HCT116 (cell line): Measurements from ENCODE around the gene WNT11. TPM values are rescaled to one million over a fixed set of nuclear protein-coding genes. Genes with fewer than 3 reads are reported as not detected.

Experiments
- ATAC-seq: fragments of 200-7000 bp; cut with Tn5 transposase; 2 replicates; pipeline ENCODE4 v1.9.1; 2020; ENCODE audit warnings: mild to moderate bottlenecking, moderate library complexity
- BruUV-seq: library from RNA; stranded (reverse); fragments of 400-500 nt; replicated peaks from 2 replicates; lab custom pipeline; 2021; lab: Mats Ljungman, UMichigan
- CTCF ChIA-PET: fragments of 300-600 bp; sonication (Branson Sonifier 250); formaldehyde crosslinking; loops from one replicate; lab custom pipeline; 2021; ENCODE audit warnings: antibody characterized with exemption; lab: Charles Lee
- POLR2A ChIA-PET: fragments of 300-600, 350-600 bp; sonication (Branson Sonifier 250); formaldehyde crosslinking; loops from one replicate; lab custom pipeline; 2021; ENCODE audit warnings: antibody characterized with exemption; lab: Charles Lee
- RAD21 ChIA-PET, 2 experiments: fragments of 300-600 bp; sonication (Branson Sonifier 250); formaldehyde crosslinking; loops; one replicate each; lab custom pipeline; 2023; ENCODE audit warnings: low total read pairs in 2 of 2; ENCODE audit not compliant: uncharacterized antibody in 2 of 2, unreplicated experiment in 2 of 2, low non-redundant PET in 1 of 2; lab: Charles Lee
- DNase-seq: peaks from one replicate; pipeline ENCODE4 v3.0.0-alpha.2; 2010; ENCODE audit warnings: low read depth, low spot score
- H2AFZ ChIP-seq: fragments of 200-600 bp; shearing (Covaris generic), sonication (generic); 2 replicates; pipeline ENCODE4 v1.6.1; 2017; ENCODE audit warnings: low read depth, mixed run types, mixed read lengths, antibody characterized with exemption, low read length; ENCODE audit not compliant: poor library complexity, severe bottlenecking
- H3K27ac ChIP-seq: 2 replicates; pipeline ENCODE4 v1.5.1; 2012; ENCODE audit warnings: low read depth, low read length
- H3K27me3 ChIP-seq: fragments of 200-600 bp; sonication (generic); 2 replicates; pipeline ENCODE4 v1.6.1; 2016; ENCODE audit warnings: mixed run types, low read length, mixed read lengths; ENCODE audit not compliant: insufficient read depth
- H3K36me3 ChIP-seq, 2 experiments: fragments of 200-500 bp in 1 of 2; fragments of 200-600 bp in 1 of 2; sonication (Bioruptor generic) in 1 of 2; sonication (generic) in 1 of 2; 2 replicates each; pipeline versions ENCODE4 v1.5.1 to v1.6.1; 2014 to 2016; ENCODE audit warnings: low read length in 2 of 2, inconsistent platforms in 1 of 2, mixed read lengths in 1 of 2, mixed run types in 1 of 2; ENCODE audit not compliant: insufficient read depth in 2 of 2, control insufficient read depth in 1 of 2
- H3K4me1 ChIP-seq, 2 experiments: fragments of 200-600 bp in 1 of 2; sonication (generic) in 1 of 2; 2 replicates each; pipeline versions ENCODE4 v1.5.1 to v1.6.1; 2012 to 2017; ENCODE audit warnings: low read length in 2 of 2, inconsistent platforms in 1 of 2, mild to moderate bottlenecking in 1 of 2, mixed read lengths in 1 of 2, mixed run types in 1 of 2, moderate library complexity in 1 of 2; ENCODE audit not compliant: insufficient read depth in 2 of 2, control insufficient read depth in 1 of 2
- H3K4me2 ChIP-seq: fragments of 200-600 bp; sonication (generic); 2 replicates; pipeline ENCODE4 v1.6.1; 2017; ENCODE audit warnings: mixed run types, low read length, mixed read lengths
- H3K4me3 ChIP-seq, 2 experiments: fragments of 200-600 bp in 1 of 2; sonication (generic) in 1 of 2; replicated peaks in 1 of 2; 2 replicates each; pipeline ENCODE4 v1.5.1; 2011 to 2016; ENCODE audit warnings: low read length in 2 of 2, control low read depth in 1 of 2, low read depth in 1 of 2, mild to moderate bottlenecking in 1 of 2, mixed read lengths in 1 of 2, mixed run types in 1 of 2
- H3K79me2 ChIP-seq: fragments of 200-600 bp; sonication (generic); 2 replicates; pipeline ENCODE4 v1.6.1; 2017; ENCODE audit warnings: mild to moderate bottlenecking, mixed run types, low read length, moderate library complexity, mixed read lengths; ENCODE audit not compliant: insufficient read depth
- H3K9ac ChIP-seq: fragments of 200-600 bp; sonication (generic); 2 replicates; pipeline ENCODE4 v1.6.1; 2016; ENCODE audit warnings: low read length, mixed read lengths
- H3K9me2 ChIP-seq: fragments of 200-600 bp; sonication (generic), shearing (Covaris generic); 2 replicates; pipeline ENCODE4 v1.6.1; 2017; ENCODE audit warnings: mixed run types, mild to moderate bottlenecking, moderate library complexity; ENCODE audit not compliant: insufficient read depth
- H3K9me3 ChIP-seq, 2 experiments: fragments of 200-500 bp in 1 of 2; fragments of 200-600 bp in 1 of 2; sonication (Bioruptor generic) in 1 of 2; sonication (generic) in 1 of 2; 2 replicates each; pipeline ENCODE4 v1.6.1; 2014 to 2017; ENCODE audit warnings: low read length in 2 of 2, mixed read lengths in 2 of 2, inconsistent platforms in 1 of 2, low read depth in 1 of 2, mild to moderate bottlenecking in 1 of 2, mixed run types in 1 of 2, moderate library complexity in 1 of 2; ENCODE audit not compliant: control insufficient read depth in 1 of 2, insufficient read depth in 1 of 2
- H4K20me1 ChIP-seq: fragments of 200-600 bp; sonication (generic), shearing (Covaris generic); 2 replicates; pipeline ENCODE4 v1.6.1; 2017; ENCODE audit warnings: mixed run types, mild to moderate bottlenecking, moderate library complexity; ENCODE audit not compliant: insufficient read depth
- CBX3 ChIP-seq: IDR thresholded peaks from 2 replicates; pipeline ENCODE4 v1.6.1; 2012; ENCODE audit warnings: low read depth
- EGR1 ChIP-seq: IDR thresholded peaks from 2 replicates; pipeline ENCODE4 v1.6.1; 2012; ENCODE audit warnings: low read depth
- ELF1 ChIP-seq: IDR thresholded peaks from 2 replicates; pipeline ENCODE4 v1.6.1; 2012; ENCODE audit warnings: low read depth, borderline replicate concordance
- EZH2phosphoT487 ChIP-seq: fragments of 200-600 bp; IDR thresholded peaks from 2 replicates; pipeline ENCODE4 v1.6.1; 2018; ENCODE audit warnings: antibody characterized with exemption, borderline replicate concordance
- FOSL1 ChIP-seq: IDR thresholded peaks from 2 replicates; pipeline ENCODE4 v1.6.1; 2012; ENCODE audit warnings: low read depth
- JUND ChIP-seq: IDR thresholded peaks from 2 replicates; pipeline ENCODE4 v1.6.1; 2012
- RAD21 ChIP-seq: IDR thresholded peaks from 2 replicates; pipeline ENCODE4 v1.6.1; 2012; ENCODE audit warnings: low read depth, mild to moderate bottlenecking
- SIN3A ChIP-seq: IDR thresholded peaks from 2 replicates; pipeline ENCODE4 v1.6.1; 2012; ENCODE audit warnings: low read depth
- SP1 ChIP-seq: IDR thresholded peaks from 2 replicates; pipeline ENCODE4 v1.6.1; 2012; ENCODE audit warnings: low read depth
- SRF ChIP-seq: IDR thresholded peaks from 2 replicates; pipeline ENCODE4 v1.6.1; 2012; ENCODE audit warnings: low read depth
- intact Hi-C: fragments of 100-400 bp; cut with micrococcal nuclease; formaldehyde crosslinking; loops from 2 replicates; pipeline ENCODE4 v1.10.0; 2022
- total RNA-seq: library from RNA; stranded (reverse); gene quantifications from one replicate; pipeline ENCODE4 v1.2.1, GENCODE V29; 2021; ENCODE audit not compliant: unreplicated experiment
- TF ChIP-seq, protein P1 (sequence below): IDR thresholded peaks from 2 replicates; pipeline ENCODE4 v1.6.1; 2011; ENCODE audit warnings: mild to moderate bottlenecking, low read length, moderate library complexity; ENCODE audit not compliant: insufficient replicate concordance; ENCODE audit errors: extremely low read depth
- TF ChIP-seq, protein P2 (sequence below), 3 experiments: fragments of 200-600 bp in 1 of 3; sonication (generic) in 1 of 3; IDR thresholded peaks in 2 of 3; conservative IDR thresholded peaks in 1 of 3; 2 replicates each; pipeline ENCODE4 v1.5.1; 2012 to 2017; ENCODE audit warnings: low read depth in 2 of 3, low read length in 2 of 3, antibody characterized with exemption in 1 of 3, borderline replicate concordance in 1 of 3, control low read depth in 1 of 3, mild to moderate bottlenecking in 1 of 3, mixed read lengths in 1 of 3, mixed run types in 1 of 3, moderate library complexity in 1 of 3; ENCODE audit not compliant: insufficient read depth in 1 of 3
- TF ChIP-seq, protein P3 (sequence below): IDR thresholded peaks from 2 replicates; pipeline ENCODE4 v1.6.1; 2012; ENCODE audit warnings: low read depth
- TF ChIP-seq, protein P4 (sequence below): IDR thresholded peaks from 2 replicates; pipeline ENCODE4 v1.6.1; 2012

Gene WNT11
- total RNA-seq, 1 experiment from 2014 or later: 1.9 TPM

DNA sequence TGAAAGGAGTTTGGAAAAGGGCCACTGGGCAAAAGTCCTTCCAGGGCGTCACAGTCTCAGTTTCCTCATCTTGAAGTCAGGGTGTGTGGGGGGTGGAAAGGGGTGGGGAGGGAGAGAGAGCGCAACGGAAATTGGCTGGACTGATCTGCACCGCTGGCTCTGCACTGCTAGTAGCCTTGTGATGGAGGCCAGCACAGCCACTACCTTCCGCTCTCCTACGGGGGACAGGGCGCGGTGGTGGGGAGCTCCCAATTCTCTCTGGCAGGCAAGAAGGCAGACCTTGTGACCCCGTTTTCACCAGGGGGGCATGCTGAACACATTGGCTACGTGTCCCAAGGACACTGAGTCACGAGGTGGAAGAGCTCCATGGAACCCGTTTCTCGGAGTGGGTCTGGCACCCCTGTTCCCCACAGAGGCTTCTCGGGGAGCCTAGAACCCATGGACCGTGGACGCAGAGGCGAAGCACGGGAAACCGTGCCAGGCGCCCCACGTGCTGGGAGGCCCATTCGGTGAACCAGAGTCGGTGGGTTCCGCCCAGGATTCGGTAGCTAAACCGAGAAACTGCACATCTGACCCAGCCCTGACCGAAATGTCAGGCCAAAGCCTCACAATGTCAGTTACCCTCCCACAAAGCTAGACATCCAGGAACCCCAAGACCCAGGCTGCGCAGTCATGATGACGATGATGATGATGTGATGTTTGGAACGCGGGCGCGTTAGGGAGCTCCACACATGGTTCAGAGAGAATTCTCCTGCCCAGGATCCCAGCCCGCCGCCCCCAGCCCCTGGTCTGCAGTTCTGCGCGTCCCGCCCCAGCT, 28.3 kb upstream of the WNT11 start:
- peak overlapping the region; percentile 43 for H2AFZ ChIP-seq
- no TSS peak for BruUV-seq
- no peak for DNase-seq
- H3K27ac ChIP-seq: no peak overlapping the region
- RAD21 ChIA-PET: no interaction called here
- peak overlapping the region; percentile 100 for H3K4me2 ChIP-seq
- peak overlapping the region; percentile 20; the same call in 1 of the 2 replicates for H3K9ac ChIP-seq
- H3K79me2 ChIP-seq: no peaks in the 10 kb centered on the region
- no peaks in the 10 kb centered on the region for H3K36me3 ChIP-seq
- TF ChIP-seq EZH2phosphoT487 (no peak), SP1 (no peak), SRF (no peak), RAD21 (no peak), ELF1 (no peak), JUND (no peak), FOSL1 (no peak), SIN3A (no peak), CBX3 (no peak), EGR1 (no peak)
- TF ChIP-seq, protein P1, sequence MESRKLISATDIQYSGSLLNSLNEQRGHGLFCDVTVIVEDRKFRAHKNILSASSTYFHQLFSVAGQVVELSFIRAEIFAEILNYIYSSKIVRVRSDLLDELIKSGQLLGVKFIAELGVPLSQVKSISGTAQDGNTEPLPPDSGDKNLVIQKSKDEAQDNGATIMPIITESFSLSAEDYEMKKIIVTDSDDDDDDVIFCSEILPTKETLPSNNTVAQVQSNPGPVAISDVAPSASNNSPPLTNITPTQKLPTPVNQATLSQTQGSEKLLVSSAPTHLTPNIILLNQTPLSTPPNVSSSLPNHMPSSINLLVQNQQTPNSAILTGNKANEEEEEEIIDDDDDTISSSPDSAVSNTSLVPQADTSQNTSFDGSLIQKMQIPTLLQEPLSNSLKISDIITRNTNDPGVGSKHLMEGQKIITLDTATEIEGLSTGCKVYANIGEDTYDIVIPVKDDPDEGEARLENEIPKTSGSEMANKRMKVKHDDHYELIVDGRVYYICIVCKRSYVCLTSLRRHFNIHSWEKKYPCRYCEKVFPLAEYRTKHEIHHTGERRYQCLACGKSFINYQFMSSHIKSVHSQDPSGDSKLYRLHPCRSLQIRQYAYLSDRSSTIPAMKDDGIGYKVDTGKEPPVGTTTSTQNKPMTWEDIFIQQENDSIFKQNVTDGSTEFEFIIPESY: no peak
- TF ChIP-seq, protein P2, sequence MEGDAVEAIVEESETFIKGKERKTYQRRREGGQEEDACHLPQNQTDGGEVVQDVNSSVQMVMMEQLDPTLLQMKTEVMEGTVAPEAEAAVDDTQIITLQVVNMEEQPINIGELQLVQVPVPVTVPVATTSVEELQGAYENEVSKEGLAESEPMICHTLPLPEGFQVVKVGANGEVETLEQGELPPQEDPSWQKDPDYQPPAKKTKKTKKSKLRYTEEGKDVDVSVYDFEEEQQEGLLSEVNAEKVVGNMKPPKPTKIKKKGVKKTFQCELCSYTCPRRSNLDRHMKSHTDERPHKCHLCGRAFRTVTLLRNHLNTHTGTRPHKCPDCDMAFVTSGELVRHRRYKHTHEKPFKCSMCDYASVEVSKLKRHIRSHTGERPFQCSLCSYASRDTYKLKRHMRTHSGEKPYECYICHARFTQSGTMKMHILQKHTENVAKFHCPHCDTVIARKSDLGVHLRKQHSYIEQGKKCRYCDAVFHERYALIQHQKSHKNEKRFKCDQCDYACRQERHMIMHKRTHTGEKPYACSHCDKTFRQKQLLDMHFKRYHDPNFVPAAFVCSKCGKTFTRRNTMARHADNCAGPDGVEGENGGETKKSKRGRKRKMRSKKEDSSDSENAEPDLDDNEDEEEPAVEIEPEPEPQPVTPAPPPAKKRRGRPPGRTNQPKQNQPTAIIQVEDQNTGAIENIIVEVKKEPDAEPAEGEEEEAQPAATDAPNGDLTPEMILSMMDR (IDR thresholded peaks at IDR 0.05 in 2 of 3, conservative IDR thresholded peaks at IDR 0.05 in 1 of 3; ENCODE audit: borderline replicate concordance in 1 of 3, insufficient read depth in 1 of 3, low read depth in 2 of 3, low read length in 2 of 3): no peak
- TF ChIP-seq, protein P3, sequence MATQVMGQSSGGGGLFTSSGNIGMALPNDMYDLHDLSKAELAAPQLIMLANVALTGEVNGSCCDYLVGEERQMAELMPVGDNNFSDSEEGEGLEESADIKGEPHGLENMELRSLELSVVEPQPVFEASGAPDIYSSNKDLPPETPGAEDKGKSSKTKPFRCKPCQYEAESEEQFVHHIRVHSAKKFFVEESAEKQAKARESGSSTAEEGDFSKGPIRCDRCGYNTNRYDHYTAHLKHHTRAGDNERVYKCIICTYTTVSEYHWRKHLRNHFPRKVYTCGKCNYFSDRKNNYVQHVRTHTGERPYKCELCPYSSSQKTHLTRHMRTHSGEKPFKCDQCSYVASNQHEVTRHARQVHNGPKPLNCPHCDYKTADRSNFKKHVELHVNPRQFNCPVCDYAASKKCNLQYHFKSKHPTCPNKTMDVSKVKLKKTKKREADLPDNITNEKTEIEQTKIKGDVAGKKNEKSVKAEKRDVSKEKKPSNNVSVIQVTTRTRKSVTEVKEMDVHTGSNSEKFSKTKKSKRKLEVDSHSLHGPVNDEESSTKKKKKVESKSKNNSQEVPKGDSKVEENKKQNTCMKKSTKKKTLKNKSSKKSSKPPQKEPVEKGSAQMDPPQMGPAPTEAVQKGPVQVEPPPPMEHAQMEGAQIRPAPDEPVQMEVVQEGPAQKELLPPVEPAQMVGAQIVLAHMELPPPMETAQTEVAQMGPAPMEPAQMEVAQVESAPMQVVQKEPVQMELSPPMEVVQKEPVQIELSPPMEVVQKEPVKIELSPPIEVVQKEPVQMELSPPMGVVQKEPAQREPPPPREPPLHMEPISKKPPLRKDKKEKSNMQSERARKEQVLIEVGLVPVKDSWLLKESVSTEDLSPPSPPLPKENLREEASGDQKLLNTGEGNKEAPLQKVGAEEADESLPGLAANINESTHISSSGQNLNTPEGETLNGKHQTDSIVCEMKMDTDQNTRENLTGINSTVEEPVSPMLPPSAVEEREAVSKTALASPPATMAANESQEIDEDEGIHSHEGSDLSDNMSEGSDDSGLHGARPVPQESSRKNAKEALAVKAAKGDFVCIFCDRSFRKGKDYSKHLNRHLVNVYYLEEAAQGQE: no peak
- TF ChIP-seq, protein P4, sequence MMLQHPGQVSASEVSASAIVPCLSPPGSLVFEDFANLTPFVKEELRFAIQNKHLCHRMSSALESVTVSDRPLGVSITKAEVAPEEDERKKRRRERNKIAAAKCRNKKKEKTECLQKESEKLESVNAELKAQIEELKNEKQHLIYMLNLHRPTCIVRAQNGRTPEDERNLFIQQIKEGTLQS: no peak
- H3K27me3 ChIP-seq: no peaks in the 10 kb centered on the region
- H3K4me1 ChIP-seq: peaks cover 22 to 55% of the 10 kb centered on the region in 2 experiments; a peak in 3 of 4 replicates
- CTCF ChIA-PET: interaction anchor here (1.1 to 2.0 kb wide), 2 partner anchors 27 kb away, joined by 4 read pairs; no protein-coding TSS in a partner anchor
- H4K20me1 ChIP-seq: no peaks in the 10 kb centered on the region
- no peaks in the 10 kb centered on the region for H3K9me3 ChIP-seq
- no peaks in the 10 kb centered on the region for H3K9me2 ChIP-seq
- no peak for ATAC-seq
- POLR2A ChIA-PET: no interaction called here
- intact Hi-C loops: loop anchor here (1.0 kb wide), 1 partner anchor 27 kb away; no protein-coding TSS in a partner anchor
- H3K4me3 ChIP-seq: peak overlapping the region; percentile 32 to 55
